Loucy (cell line): ENCODE measurements around the gene FGD5.

ENCODE experiments used
- H2AFZ ChIP-seq: fragments of 200-600 bp; sonication (generic); 2 replicates; pipeline ENCODE4 v1.6.0; 2016; ENCODE audit warnings: antibody characterized with exemption, mild to moderate bottlenecking, low read length, moderate library complexity
- H3F3A ChIP-seq: fragments of 200-600 bp; 2 replicates; pipeline ENCODE4 v1.6.0; 2016; ENCODE audit warnings: antibody characterized with exemption, low read depth, mild to moderate bottlenecking
- H3K27me3 ChIP-seq: fragments of 200-600 bp; sonication (generic); 2 replicates; pipeline ENCODE4 v1.6.1; 2014; ENCODE audit warnings: low read length, mild to moderate bottlenecking; ENCODE audit not compliant: insufficient read depth, poor library complexity, severe bottlenecking
- H3K36me3 ChIP-seq: fragments of 200-600 bp; sonication (generic); 2 replicates; pipeline ENCODE4 v1.6.1; 2016; ENCODE audit warnings: low read length; ENCODE audit not compliant: insufficient read depth
- H3K4me1 ChIP-seq: fragments of 200-600 bp; sonication (generic); 2 replicates; pipeline ENCODE4 v1.5.1; 2014; ENCODE audit warnings: low read length, mild to moderate bottlenecking; ENCODE audit not compliant: insufficient read depth, poor library complexity, severe bottlenecking
- H3K4me2 ChIP-seq: fragments of 200-600 bp; sonication (generic); 2 replicates; pipeline ENCODE4 v1.6.0; 2014; ENCODE audit warnings: antibody characterized with exemption, low read length, low read depth, mild to moderate bottlenecking; ENCODE audit not compliant: poor library complexity, severe bottlenecking
- H3K4me3 ChIP-seq: fragments of 200-600 bp; sonication (generic); 2 replicates; pipeline ENCODE4 v1.5.1; 2014; ENCODE audit warnings: low read length, mild to moderate bottlenecking, mixed read lengths; ENCODE audit not compliant: poor library complexity, severe bottlenecking
- H3K79me2 ChIP-seq: fragments of 200-600 bp; sonication (generic); 2 replicates; pipeline ENCODE4 v1.6.1; 2014; ENCODE audit warnings: low read length; ENCODE audit not compliant: insufficient read depth
- H3K9ac ChIP-seq: fragments of 200-600 bp; sonication (generic); 2 replicates; pipeline ENCODE4 v1.6.0; 2014; ENCODE audit warnings: mild to moderate bottlenecking, low read depth, low read length, moderate library complexity; ENCODE audit not compliant: poor library complexity, severe bottlenecking
- H3K9me2 ChIP-seq: fragments of 200-600 bp; sonication (generic); replicated peaks from 2 replicates; pipeline ENCODE4 v1.6.1; 2016; ENCODE audit warnings: low read depth, low read length, mixed read lengths
- H3K9me3 ChIP-seq: fragments of 200-600 bp; sonication (generic); 2 replicates; pipeline ENCODE4 v1.6.1; 2014; ENCODE audit warnings: mild to moderate bottlenecking, antibody characterized with exemption, low read length, low read depth; ENCODE audit not compliant: insufficient read depth
- H4K20me1 ChIP-seq: fragments of 200-600 bp; sonication (generic); 2 replicates; pipeline ENCODE4 v1.6.0; 2014; ENCODE audit warnings: antibody characterized with exemption, low read length, mild to moderate bottlenecking; ENCODE audit not compliant: insufficient read depth, poor library complexity, severe bottlenecking
- CTCF ChIP-seq: fragments of 200-600 bp; sonication (generic); conservative IDR thresholded peaks from 2 replicates; pipeline ENCODE4 v1.5.1; 2014; ENCODE audit warnings: mild to moderate bottlenecking, antibody characterized with exemption, low read length
- EZH2phosphoT487 ChIP-seq: fragments of 200-600 bp; IDR thresholded peaks from 2 replicates; pipeline ENCODE4 v1.6.1; 2018; ENCODE audit warnings: antibody characterized with exemption, mild to moderate bottlenecking, moderate library complexity, borderline replicate concordance

FGD5 gene

GRCh38 chr3:14877469-14877868 lies 58.7 kb downstream of the FGD5 start:
- TF ChIP-seq CTCF (no peak), EZH2phosphoT487 (no peak)
- Histone ChIP-seq H3K4me3 (no peak overlapping the region), H3K9ac (no peak overlapping the region), H3K4me2 (no peak overlapping the region), H4K20me1 (no peaks in the 10 kb centered on the region), H2AFZ (no peak overlapping the region), H3K27me3 (no peaks in the 10 kb centered on the region), H3K4me1 (peaks cover 22% of the 10 kb centered on the region), H3K9me2 (no peaks in the 10 kb centered on the region), H3K79me2 (no peaks in the 10 kb centered on the region), H3K9me3 (no peaks in the 10 kb centered on the region), H3F3A (no peaks in the 10 kb centered on the region), H3K36me3 (no peaks in the 10 kb centered on the region)

GRCh38 chr3:14879211-14879874 lies 60.6 kb downstream of the FGD5 start:
- Histone ChIP-seq H3K4me3 (no peak overlapping the region), H3K4me2 (no peak overlapping the region), H3K27me3 (no peaks in the 10 kb centered on the region)

GRCh38 chr3:14880447-14881106 lies 61.8 kb downstream of the FGD5 start:
- no peaks in the 10 kb centered on the region for H3K27me3 ChIP-seq
- no peaks in the 10 kb centered on the region for H3K36me3 ChIP-seq
- H3K9ac ChIP-seq, result peak overlapping the region; percentile 50
- peak overlapping the region; percentile 79 for H3K4me2 ChIP-seq
- peaks cover 52% of the 10 kb centered on the region for H3K4me1 ChIP-seq
- H2AFZ ChIP-seq, result 0 out of 2 replicates have a peak overlapping the region, but pooled peaks have one; percentile 21
- H4K20me1 ChIP-seq, result no peaks in the 10 kb centered on the region
- no peaks in the 10 kb centered on the region for H3K9me3 ChIP-seq
- no peaks in the 10 kb centered on the region for H3K9me2 ChIP-seq
- H3F3A ChIP-seq, result no peaks in the 10 kb centered on the region
- no peaks in the 10 kb centered on the region for H3K79me2 ChIP-seq
- peak overlapping the region; percentile 56 for H3K4me3 ChIP-seq
- no peak for TF ChIP-seq CTCF
- TF ChIP-seq EZH2phosphoT487, result no peak

More at GRCh38 chr3:14879211-14879874, 60.6 kb downstream of the FGD5 start:
- Histone ChIP-seq H3K9me2 (no peaks in the 10 kb centered on the region), H3F3A (no peaks in the 10 kb centered on the region), H3K9ac (no peak overlapping the region), H3K9me3 (no peaks in the 10 kb centered on the region), H3K79me2 (no peaks in the 10 kb centered on the region), H3K36me3 (no peaks in the 10 kb centered on the region), H4K20me1 (no peaks in the 10 kb centered on the region), H2AFZ (no peak overlapping the region), H3K4me1 (peaks cover 40% of the 10 kb centered on the region)
- TF ChIP-seq EZH2phosphoT487 (no peak), CTCF (no peak)
